ENCODE results near the gene PTPRD.

The PTPRD gene

GRCh38 chr9:9799287-9799686 lies 813.5 kb downstream of the PTPRD start:
- CTCF ChIA-PET: no interaction called here
- POLR2A ChIA-PET: no interaction called here
- H3K36me3 ChIP-seq (ENCODE audit: control insufficient read depth in 2 of 2, insufficient read depth in 1 of 2, low read length in 2 of 2): no peaks in the 10 kb centered on the region

DNA sequence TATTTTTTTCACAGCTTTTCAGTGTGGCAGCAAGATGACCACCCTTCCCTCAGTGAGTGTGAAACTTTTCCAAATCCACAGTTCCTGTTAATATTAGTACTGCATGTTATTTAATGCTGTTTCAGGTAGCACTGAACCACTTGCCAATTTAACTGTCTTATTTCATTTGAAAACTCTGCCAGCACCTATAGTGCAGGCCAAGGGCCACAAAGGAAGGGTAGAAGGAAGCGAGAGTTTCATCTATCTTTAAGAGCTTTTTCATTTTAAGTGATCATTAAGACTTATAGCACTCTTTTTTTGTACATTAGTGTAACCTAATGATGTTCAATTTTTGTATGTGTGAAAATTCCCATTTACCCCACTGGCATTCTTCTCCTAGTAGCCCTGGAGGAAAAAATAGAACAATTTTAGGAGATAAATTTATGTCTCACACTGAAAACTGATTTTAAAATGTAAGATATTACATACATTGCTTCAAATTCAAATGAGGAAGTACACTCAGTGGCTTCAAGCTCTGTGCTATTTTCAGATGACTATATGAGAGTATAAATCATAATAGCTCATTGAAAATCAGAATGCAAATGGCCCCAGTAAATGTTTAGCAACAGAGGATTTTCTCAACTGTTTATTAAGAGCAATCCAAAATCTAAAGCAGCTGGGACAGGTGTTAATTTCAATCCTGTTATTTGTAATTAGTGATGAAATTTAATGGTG lies 820.5 kb downstream of the PTPRD start:
- Histone ChIP-seq H3K4me1 (ENCODE audit: control insufficient read depth, insufficient read depth, low read length) (no peaks in the 10 kb centered on the region), H3K4me3 (ENCODE audit: low read depth, low read length) (no peak overlapping the region), H3K36me3 (ENCODE audit: control insufficient read depth in 2 of 2, insufficient read depth in 1 of 2, low read length in 2 of 2) (no peaks in the 10 kb centered on the region), H3K27ac (ENCODE audit: extremely low read depth, low read depth, low read length) (no peak overlapping the region), H3K9me3 (ENCODE audit: control insufficient read depth, insufficient read depth, low read depth, low read length) (no peaks in the 10 kb centered on the region)
- ChIA-PET POLR2A (no interaction called here), CTCF (interaction anchor here (0.8 to 5.0 kb wide), 7 partner anchors 10 to 185 kb away, joined by 3 to 48 read pairs (median 6); no protein-coding TSS in a partner anchor)
- no peak for TF ChIP-seq ZXDB (tag by site-specific recombination; IDR thresholded peaks at IDR 0.05)
- TF ChIP-seq ZSCAN16 (tag by site-specific recombination; IDR thresholded peaks at IDR 0.05): no peak
- no peak for TF ChIP-seq ZNF37A (tag by site-specific recombination; IDR thresholded peaks at IDR 0.05)
- no peak for TF ChIP-seq ZBTB8A (tag by site-specific recombination; IDR thresholded peaks at IDR 0.05)
- no peak for TF ChIP-seq ZNF354C (tag by site-specific recombination; IDR thresholded peaks at IDR 0.05; ENCODE audit: borderline replicate concordance, low read depth)
- TF ChIP-seq ZNF114 (tag by site-specific recombination; IDR thresholded peaks at IDR 0.05): no peak
- no peak for TF ChIP-seq ZNF169 (tag by site-specific recombination; IDR thresholded peaks at IDR 0.05)
- TF ChIP-seq ZNF132 (tag by site-specific recombination; IDR thresholded peaks at IDR 0.05; ENCODE audit: borderline replicate concordance): no peak
- no peak for TF ChIP-seq ZFP37 (tag by site-specific recombination; IDR thresholded peaks at IDR 0.05)

More at GRCh38 chr9:9799287-9799686, 813.5 kb downstream of the PTPRD start:
- Histone ChIP-seq H3K9me3 (ENCODE audit: control insufficient read depth, insufficient read depth, low read depth, low read length) (no peaks in the 10 kb centered on the region), H3K27ac (ENCODE audit: extremely low read depth, low read depth, low read length) (no peak overlapping the region), H3K4me1 (ENCODE audit: control insufficient read depth, insufficient read depth, low read length) (no peaks in the 10 kb centered on the region), H3K4me3 (ENCODE audit: low read depth, low read length) (no peak overlapping the region)
- no peak for TF ChIP-seq ZNF335 (tag by site-specific recombination; conservative IDR thresholded peaks at IDR 0.05)
- TF ChIP-seq, protein P1, sequence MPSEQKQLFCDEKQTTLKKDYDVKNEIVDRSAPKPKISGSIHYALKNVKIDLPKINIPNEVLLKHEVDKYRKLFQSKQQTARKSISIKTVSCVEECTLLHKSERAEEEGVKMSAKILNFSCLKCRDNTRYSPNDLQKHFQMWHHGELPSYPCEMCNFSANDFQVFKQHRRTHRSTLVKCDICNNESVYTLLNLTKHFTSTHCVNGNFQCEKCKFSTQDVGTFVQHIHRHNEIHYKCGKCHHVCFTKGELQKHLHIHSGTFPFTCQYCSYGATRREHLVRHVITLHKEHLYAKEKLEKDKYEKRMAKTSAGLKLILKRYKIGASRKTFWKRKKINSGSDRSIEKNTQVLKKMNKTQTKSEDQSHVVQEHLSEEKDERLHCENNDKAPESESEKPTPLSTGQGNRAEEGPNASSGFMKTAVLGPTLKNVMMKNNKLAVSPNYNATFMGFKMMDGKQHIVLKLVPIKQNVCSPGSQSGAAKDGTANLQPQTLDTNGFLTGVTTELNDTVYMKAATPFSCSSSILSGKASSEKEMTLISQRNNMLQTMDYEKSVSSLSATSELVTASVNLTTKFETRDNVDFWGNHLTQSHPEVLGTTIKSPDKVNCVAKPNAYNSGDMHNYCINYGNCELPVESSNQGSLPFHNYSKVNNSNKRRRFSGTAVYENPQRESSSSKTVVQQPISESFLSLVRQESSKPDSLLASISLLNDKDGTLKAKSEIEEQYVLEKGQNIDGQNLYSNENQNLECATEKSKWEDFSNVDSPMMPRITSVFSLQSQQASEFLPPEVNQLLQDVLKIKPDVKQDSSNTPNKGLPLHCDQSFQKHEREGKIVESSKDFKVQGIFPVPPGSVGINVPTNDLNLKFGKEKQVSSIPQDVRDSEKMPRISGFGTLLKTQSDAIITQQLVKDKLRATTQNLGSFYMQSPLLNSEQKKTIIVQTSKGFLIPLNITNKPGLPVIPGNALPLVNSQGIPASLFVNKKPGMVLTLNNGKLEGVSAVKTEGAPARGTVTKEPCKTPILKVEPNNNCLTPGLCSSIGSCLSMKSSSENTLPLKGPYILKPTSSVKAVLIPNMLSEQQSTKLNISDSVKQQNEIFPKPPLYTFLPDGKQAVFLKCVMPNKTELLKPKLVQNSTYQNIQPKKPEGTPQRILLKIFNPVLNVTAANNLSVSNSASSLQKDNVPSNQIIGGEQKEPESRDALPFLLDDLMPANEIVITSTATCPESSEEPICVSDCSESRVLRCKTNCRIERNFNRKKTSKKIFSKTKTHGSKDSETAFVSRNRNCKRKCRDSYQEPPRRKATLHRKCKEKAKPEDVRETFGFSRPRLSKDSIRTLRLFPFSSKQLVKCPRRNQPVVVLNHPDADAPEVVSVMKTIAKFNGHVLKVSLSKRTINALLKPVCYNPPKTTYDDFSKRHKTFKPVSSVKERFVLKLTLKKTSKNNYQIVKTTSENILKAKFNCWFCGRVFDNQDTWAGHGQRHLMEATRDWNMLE (tag by site-specific recombination; conservative IDR thresholded peaks at IDR 0.05; ENCODE audit: low read depth): no peak
- no peak for TF ChIP-seq ZNF16 (tag by site-specific recombination; IDR thresholded peaks at IDR 0.05; ENCODE audit: low read depth)
- TF ChIP-seq ZNF133 (tag by site-specific recombination; IDR thresholded peaks at IDR 0.05): no peak
- TF ChIP-seq ZNF140 (tag by site-specific recombination; IDR thresholded peaks at IDR 0.05): no peak
- no peak for TF ChIP-seq ZNF571 (tag by site-specific recombination; IDR thresholded peaks at IDR 0.05)
- no peak for TF ChIP-seq ZNF24 (tag by site-specific recombination; IDR thresholded peaks at IDR 0.05)
- no peak for TF ChIP-seq ZSCAN30 (tag by site-specific recombination; IDR thresholded peaks at IDR 0.05)

DNA sequence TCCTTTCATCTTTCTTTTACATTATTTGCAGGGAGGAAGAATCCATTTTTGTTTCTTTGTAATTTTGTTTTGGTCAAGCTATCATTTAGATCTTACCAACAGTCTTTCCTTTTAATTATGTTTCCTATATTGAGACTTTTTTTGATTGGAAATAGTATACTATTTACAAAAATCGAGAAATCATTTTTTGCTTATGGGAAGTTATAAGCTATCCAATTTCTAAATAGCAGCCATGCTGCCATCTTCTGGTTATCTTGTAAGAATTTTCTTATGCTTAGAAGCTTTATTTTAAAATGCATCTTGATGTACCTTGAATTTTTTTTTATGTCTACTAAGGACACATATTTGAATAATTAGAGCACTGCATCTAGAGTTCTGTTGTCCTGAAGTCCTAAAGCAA lies 821.2 kb downstream of the PTPRD start:
- Histone ChIP-seq H3K27ac (ENCODE audit: extremely low read depth, low read depth, low read length) (no peak overlapping the region), H3K36me3 (ENCODE audit: control insufficient read depth in 2 of 2, insufficient read depth in 1 of 2, low read length in 2 of 2) (no peaks in the 10 kb centered on the region), H3K4me3 (ENCODE audit: low read depth, low read length) (no peak overlapping the region), H3K4me1 (ENCODE audit: control insufficient read depth, insufficient read depth, low read length) (no peaks in the 10 kb centered on the region), H3K9me3 (ENCODE audit: control insufficient read depth, insufficient read depth, low read depth, low read length) (no peaks in the 10 kb centered on the region)
- ChIA-PET CTCF (interaction anchor here (0.6 to 5.0 kb wide), 7 partner anchors 9 to 1341 kb away, joined by 3 to 48 read pairs (median 6); no protein-coding TSS in a partner anchor), POLR2A (no interaction called here)
- TF ChIP-seq, protein P2, sequence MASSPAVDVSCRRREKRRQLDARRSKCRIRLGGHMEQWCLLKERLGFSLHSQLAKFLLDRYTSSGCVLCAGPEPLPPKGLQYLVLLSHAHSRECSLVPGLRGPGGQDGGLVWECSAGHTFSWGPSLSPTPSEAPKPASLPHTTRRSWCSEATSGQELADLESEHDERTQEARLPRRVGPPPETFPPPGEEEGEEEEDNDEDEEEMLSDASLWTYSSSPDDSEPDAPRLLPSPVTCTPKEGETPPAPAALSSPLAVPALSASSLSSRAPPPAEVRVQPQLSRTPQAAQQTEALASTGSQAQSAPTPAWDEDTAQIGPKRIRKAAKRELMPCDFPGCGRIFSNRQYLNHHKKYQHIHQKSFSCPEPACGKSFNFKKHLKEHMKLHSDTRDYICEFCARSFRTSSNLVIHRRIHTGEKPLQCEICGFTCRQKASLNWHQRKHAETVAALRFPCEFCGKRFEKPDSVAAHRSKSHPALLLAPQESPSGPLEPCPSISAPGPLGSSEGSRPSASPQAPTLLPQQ (tag by site-specific recombination; IDR thresholded peaks at IDR 0.05): no peak
- no peak for TF ChIP-seq ZNF391 (tag by site-specific recombination; IDR thresholded peaks at IDR 0.05; ENCODE audit: borderline replicate concordance, low read depth)
- no peak for TF ChIP-seq ZNF830 (tag by site-specific recombination; IDR thresholded peaks at IDR 0.05; ENCODE audit: low read depth)
- TF ChIP-seq MYNN (tag by site-specific recombination; IDR thresholded peaks at IDR 0.05; ENCODE audit: borderline replicate concordance): no peak
- TF ChIP-seq, protein P3, sequence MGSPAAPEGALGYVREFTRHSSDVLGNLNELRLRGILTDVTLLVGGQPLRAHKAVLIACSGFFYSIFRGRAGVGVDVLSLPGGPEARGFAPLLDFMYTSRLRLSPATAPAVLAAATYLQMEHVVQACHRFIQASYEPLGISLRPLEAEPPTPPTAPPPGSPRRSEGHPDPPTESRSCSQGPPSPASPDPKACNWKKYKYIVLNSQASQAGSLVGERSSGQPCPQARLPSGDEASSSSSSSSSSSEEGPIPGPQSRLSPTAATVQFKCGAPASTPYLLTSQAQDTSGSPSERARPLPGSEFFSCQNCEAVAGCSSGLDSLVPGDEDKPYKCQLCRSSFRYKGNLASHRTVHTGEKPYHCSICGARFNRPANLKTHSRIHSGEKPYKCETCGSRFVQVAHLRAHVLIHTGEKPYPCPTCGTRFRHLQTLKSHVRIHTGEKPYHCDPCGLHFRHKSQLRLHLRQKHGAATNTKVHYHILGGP (tag by site-specific recombination; IDR thresholded peaks at IDR 0.05): no peak
- TF ChIP-seq ZNF654 (tag by site-specific recombination; IDR thresholded peaks at IDR 0.05; ENCODE audit: low read depth): 0 out of 2 replicates have a peak, but pooled peaks have one; percentile 10
